ENCODE measurements around the gene BIN1. TPM values are rescaled to one million over a fixed set of nuclear protein-coding genes. Genes with fewer than 3 reads are reported as not detected.

BIN1 gene
- total RNA-seq, 1 donor from 2014 or later = 182 TPM

- Mint-ChIP-seq H3K36me3 (ENCODE audit: low read depth, unreplicated experiment) (peaks cover 12% of the 10 kb centered on the region), H3K27ac (ENCODE audit: unreplicated experiment) (no peak overlapping the region), H3K4me1 (ENCODE audit: unreplicated experiment) (peaks cover 3% of the 10 kb centered on the region), H3K4me3 (ENCODE audit: unreplicated experiment) (no peak overlapping the region), H3K27me3 (ENCODE audit: unreplicated experiment) (peaks cover 13% of the 10 kb centered on the region), H3K9me3 (ENCODE audit: unreplicated experiment) (no peaks in the 10 kb centered on the region)
- no peak for DNase-seq (ENCODE audit: low spot score)
- TF ChIP-seq CTCF (IDR thresholded peaks at IDR 0.05; ENCODE audit: unreplicated experiment) = no peak
Observed at GRCh38 chr2:127043367-127044164, 63.4 kb downstream of the BIN1 start.

GRCh38 chr2:127041259-127041970 is 65.5 kb downstream of the BIN1 start:
- H3K27ac Mint-ChIP-seq (ENCODE audit: unreplicated experiment) = no peak overlapping the region
- peaks cover under 1% of the 10 kb centered on the region for H3K36me3 Mint-ChIP-seq (ENCODE audit: low read depth, unreplicated experiment)
- H3K9me3 Mint-ChIP-seq (ENCODE audit: unreplicated experiment) = no peaks in the 10 kb centered on the region
- peaks cover under 1% of the 10 kb centered on the region for H3K4me1 Mint-ChIP-seq (ENCODE audit: unreplicated experiment)
- no peak for DNase-seq (ENCODE audit: low spot score)
- H3K4me3 Mint-ChIP-seq (ENCODE audit: unreplicated experiment) = no peak overlapping the region
- no peak for TF ChIP-seq CTCF (IDR thresholded peaks at IDR 0.05; ENCODE audit: unreplicated experiment)
- peaks cover 7% of the 10 kb centered on the region for H3K27me3 Mint-ChIP-seq (ENCODE audit: unreplicated experiment)

- DNase-seq (ENCODE audit: low spot score) = no peak
- H3K36me3 Mint-ChIP-seq (ENCODE audit: low read depth, unreplicated experiment) = no peaks in the 10 kb centered on the region
- no peaks in the 10 kb centered on the region for H3K9me3 Mint-ChIP-seq (ENCODE audit: unreplicated experiment)
- no peak for TF ChIP-seq CTCF (IDR thresholded peaks at IDR 0.05; ENCODE audit: unreplicated experiment)
- no peaks in the 10 kb centered on the region for H3K4me1 Mint-ChIP-seq (ENCODE audit: unreplicated experiment)
- no peak overlapping the region for H3K4me3 Mint-ChIP-seq (ENCODE audit: unreplicated experiment)
- H3K27me3 Mint-ChIP-seq (ENCODE audit: unreplicated experiment) = peaks cover 4% of the 10 kb centered on the region
- no peak overlapping the region for H3K27ac Mint-ChIP-seq (ENCODE audit: unreplicated experiment)
Observed at GRCh38 chr2:127040169-127040568, 66.8 kb downstream of the BIN1 start.

GRCh38 chr2:127039387-127040031 is 67.4 kb downstream of the BIN1 start:
- no peaks in the 10 kb centered on the region for H3K4me1 Mint-ChIP-seq (ENCODE audit: unreplicated experiment)
- peaks cover 4% of the 10 kb centered on the region for H3K27me3 Mint-ChIP-seq (ENCODE audit: unreplicated experiment)
- no peak overlapping the region for H3K4me3 Mint-ChIP-seq (ENCODE audit: unreplicated experiment)
- TF ChIP-seq CTCF (IDR thresholded peaks at IDR 0.05; ENCODE audit: unreplicated experiment) = no peak
- no peak for DNase-seq (ENCODE audit: low spot score)
- H3K9me3 Mint-ChIP-seq (ENCODE audit: unreplicated experiment) = no peaks in the 10 kb centered on the region
- H3K36me3 Mint-ChIP-seq (ENCODE audit: low read depth, unreplicated experiment) = no peaks in the 10 kb centered on the region
- no peak overlapping the region for H3K27ac Mint-ChIP-seq (ENCODE audit: unreplicated experiment)
